HG03280 (cell line): ENCODE results near the gene ISLR2.

ENCODE experiments used
- ATAC-seq: cut with Tn5 transposase; IDR thresholded peaks from one replicate; pipeline ENCODE4 v1.9.1; 2021; ENCODE audit warnings: mild to moderate bottlenecking, moderate library complexity; ENCODE audit not compliant: unreplicated experiment

Gene ISLR2

DNA sequence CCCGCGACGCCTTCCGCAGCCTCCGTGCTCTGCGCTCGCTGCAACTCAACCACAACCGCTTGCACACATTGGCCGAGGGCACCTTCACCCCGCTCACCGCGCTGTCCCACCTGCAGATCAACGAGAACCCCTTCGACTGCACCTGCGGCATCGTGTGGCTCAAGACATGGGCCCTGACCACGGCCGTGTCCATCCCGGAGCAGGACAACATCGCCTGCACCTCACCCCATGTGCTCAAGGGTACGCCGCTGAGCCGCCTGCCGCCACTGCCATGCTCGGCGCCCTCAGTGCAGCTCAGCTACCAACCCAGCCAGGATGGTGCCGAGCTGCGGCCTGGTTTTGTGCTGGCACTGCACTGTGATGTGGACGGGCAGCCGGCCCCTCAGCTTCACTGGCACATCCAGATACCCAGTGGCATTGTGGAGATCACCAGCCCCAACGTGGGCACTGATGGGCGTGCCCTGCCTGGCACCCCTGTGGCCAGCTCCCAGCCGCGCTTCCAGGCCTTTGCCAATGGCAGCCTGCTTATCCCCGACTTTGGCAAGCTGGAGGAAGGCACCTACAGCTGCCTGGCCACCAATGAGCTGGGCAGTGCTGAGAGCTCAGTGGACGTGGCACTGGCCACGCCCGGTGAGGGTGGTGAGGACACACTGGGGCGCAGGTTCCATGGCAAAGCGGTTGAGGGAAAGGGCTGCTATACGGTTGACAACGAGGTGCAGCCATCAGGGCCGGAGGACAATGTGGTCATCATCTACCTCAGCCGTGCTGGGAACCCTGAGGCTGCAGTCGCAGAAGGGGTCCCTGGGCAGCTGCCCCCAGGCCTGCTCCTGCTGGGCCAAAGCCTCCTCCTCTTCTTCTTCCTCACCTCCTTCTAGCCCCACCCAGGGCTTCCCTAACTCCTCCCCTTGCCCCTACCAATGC is 45.1 kb downstream of the ISLR2 start:
- ATAC-seq, result no peak

- no peak for ATAC-seq
Observed at GRCh38 chr15:74176262-74177214, 46.2 kb downstream of the ISLR2 start.

DNA sequence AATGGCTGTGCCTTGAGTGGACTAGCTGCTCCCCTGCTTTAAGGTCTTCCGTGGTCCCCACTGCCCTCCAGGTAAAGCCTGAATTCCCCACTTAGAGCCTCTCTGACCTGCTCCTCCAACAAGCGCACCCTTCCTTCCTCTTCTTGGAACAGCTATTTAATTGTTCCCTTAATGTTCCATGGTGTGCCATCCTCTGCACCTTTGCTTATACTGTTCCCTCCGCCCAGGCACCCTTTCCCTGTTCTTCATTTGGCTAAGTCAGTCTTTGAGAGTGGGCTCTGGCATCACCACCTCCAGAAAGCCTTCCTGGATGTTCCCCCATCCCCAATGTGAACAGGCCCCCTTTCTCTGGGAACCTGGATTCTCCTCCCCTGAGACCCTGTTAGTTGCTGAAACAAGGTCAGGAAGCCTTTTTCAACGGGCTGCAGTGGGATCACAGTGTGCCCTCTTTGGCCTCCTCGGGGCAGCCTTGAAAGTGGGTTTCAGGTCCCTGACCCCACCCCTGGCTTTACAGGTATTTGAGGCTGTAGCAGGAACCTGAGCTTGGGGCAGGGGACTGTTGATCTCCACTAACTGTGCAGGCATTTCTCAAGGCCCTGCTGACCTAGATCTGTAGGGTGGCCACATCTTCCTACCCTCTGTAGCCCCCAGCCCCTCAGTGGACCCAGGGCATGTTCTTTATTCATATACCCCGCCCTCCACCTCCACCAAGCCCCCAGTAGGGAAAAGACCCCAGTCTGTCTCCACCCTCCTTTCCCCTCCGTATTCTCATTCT is 48.1 kb downstream of the ISLR2 start:
- ATAC-seq, result no peak

DNA sequence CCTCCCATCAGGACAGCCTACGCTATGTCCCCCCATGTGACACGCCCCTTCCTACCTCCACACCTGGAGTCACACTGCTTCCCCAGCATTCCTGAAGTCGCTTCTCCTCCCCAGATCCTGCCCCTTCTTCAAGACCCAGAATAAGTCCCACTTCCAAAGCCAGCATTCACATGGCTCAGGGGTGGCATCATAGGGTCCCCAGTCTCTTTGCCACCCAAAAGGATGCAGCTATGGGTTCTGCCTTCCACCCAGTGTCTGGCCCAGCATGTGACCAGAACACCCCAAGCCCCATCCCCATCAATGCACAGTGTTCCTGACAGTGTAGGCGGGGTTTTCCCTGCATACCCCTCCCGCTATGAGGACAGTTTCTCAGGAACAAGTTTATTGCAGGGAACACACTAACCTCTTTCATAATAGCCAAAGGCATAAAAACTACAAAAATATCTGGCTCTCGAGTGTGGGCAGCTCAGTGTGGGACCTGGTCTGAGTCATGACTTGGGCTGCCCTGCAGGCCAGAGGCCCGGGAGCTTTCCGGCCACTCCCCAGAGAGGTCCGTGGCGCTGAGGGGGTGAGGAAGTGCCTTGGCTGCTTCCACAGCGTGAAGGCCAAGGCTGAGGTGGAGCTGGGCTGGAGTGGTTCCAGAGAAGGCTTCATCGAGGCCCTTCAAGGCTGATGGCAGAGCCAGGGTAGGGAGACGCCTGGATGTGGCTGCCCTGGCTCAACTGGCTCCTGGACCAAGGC is 48.9 kb downstream of the ISLR2 start:
- ATAC-seq, result no peak

GRCh38 chr15:74179983-74180880 is 49.8 kb downstream of the ISLR2 start:
- ATAC-seq, result no peak

DNA sequence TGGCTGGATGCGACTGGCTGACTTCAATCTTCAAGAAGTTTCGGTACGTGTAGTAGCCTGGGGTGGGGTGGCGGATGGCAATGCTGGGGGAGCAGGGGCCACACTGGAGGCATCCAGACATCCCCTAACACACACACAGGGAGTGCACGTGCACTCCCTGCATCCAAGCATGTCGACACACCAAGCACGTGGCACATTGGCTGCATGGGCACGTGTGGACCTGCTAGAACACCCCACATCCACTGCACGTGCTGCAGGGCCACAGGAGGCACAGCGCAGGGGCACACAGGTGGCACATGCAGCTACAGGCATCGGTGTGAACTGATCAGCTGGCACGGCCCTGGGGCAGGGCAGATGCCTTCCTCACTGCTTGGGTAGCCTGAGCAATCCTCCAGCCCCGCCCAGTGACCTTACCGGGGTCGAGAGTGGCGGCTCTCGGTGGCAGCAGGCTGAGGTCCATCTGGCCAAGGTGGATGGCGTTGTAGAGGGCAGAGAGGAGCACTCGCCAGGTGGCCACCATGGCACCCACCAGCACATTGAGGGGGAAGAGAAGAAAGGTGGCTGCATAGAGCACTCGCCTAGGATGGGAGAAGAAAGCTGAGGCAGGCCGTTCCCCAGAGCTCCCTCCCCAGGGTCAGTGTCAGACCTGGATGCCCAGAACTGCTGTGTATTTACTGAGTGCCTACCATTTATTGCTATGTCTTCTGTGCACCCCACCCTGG is 50.7 kb downstream of the ISLR2 start:
- ATAC-seq, result no peak

DNA sequence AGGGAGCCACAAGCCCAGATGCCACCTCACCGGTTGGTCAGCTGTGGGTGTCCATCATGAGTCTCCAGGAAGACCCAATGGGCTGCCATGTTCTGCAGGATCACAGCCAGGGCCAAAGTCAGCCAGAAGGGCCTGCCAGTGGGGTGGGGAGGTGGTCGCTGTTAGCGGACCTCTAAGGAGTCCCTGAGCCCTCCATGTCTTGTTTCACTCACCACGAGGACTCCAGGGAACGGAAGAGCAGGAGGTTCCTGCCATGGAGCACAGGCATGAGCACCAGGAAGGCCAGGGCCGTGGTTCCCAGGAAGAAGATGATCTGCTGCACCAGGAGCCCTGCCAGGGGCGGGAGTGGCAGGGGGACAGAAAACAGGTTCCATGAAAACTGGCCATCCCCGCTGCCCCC is 51.7 kb downstream of the ISLR2 start:
- no peak for ATAC-seq

GRCh38 chr15:74184582-74185091 is 54.3 kb downstream of the ISLR2 start:
- no peak for ATAC-seq

DNA sequence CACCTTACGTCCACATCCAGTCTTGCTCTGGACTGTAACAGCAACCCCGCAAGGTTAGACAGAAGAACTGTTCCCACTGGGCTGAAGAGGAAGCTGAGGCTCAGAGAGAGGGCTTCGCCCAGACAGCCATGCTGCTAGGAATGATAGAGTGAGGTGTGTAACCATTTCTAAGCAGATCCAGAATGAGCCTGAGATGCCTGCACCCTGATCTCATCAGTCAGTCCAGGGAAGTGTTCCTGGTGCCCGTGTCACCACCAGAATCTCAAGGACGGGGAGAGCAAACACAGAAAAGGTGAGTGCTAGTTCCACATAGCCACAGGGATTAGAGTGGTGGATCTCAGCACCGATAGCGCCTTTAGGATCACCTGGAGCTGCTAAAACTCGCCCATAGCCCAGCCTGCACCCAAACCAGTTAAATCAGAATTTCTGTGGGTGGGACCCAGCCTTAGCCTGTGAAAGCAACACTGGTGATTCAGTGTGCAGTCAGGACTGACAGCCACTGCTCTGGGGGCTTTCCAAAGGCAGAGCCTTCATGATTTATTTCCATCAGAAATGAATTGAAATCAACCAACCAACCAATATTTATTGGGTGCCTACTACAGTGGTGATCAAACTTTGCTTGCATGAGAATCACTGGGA is 55.4 kb downstream of the ISLR2 start:
- no peak for ATAC-seq
